GM18498 (cell line): ENCODE data around the gene TRMT2A.

Source experiments
- ATAC-seq: cut with Tn5 transposase; IDR thresholded peaks from one replicate; pipeline ENCODE4 v1.9.1; 2021; ENCODE audit warnings: mild to moderate bottlenecking, moderate library complexity; ENCODE audit not compliant: unreplicated experiment

Gene TRMT2A

DNA sequence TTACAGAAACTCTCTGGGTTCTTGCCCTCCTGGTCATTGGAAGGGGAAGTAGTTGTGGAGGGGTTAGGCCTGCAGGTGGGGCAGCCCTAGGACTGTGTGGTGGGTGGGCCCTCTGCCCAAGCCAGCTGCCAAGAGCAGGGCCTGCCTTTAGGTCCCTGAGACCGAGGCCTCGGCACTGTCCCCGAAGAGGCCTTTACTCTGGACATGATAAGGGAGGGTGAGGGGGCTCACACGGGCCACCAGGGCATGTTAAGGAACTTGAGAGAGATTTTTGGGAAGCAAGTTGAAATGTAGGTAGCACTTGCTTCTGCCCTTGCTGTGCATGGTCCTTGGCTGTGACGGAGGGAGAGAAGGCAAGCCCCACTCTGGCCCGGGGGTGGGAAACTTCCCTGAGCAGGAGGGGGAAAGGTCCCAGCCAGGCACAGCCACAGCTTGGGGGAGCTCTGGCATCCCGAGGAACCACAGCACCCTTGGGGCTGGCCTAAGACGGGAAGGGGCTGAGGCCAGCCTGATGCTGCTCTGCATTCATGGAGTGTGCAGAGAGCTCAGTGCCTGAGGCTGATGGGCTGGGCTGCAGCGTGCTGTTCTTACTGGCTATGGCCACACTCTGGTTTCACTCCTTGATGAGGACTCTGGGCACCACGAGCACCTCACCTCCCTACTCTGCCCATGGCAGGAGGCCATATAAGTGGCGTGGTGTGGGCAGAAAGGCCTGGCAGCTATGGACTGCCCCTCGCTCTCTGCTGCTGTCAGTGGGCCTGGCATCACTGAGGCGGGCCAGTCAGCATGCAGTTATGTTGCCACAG lies 8.9 kb downstream of the TRMT2A start:
- ATAC-seq, result no peak

DNA sequence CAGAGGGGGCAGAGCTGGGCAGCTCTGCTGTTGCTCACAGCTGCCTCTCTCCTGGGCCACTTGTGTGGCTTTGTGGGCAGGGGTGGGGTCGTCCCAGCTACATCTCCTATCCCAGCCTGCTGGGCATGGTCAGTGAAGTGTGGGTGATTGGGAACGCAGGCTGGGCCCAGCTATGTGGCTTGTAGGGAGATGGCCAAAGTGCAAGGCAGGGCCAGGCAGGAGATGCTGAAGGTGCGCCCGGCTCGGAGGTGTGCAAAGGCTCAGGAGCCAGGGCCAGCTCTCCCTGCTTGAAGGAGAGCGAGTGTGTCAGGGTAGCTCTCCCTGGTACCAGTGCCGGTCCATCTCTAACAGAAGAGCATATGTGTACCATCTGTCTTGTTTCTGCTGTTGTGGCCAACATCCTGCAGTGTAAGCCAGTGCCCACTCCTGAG lies 9.5 kb downstream of the TRMT2A start:
- ATAC-seq, result no peak

DNA sequence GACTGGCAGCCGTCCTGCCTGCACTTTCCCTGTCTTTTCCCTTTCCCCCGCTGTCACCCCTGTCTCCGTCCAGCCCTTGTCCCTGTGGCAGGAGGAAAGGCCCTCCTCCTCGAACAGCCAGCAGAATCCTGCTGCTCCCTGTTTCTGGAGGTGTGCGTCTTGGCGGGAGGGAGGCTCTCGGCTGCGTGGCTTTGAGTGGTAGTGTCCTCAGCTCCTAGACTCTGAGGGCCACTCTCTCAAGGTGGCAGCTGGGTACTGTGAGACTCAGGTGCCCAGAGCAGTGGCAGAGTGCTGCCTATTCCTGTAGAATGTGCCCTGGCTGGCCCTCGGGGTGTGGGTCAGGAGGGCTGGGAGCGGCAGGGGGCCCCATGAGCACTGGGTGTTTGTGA lies 10.2 kb downstream of the TRMT2A start:
- ATAC-seq, result no peak

DNA sequence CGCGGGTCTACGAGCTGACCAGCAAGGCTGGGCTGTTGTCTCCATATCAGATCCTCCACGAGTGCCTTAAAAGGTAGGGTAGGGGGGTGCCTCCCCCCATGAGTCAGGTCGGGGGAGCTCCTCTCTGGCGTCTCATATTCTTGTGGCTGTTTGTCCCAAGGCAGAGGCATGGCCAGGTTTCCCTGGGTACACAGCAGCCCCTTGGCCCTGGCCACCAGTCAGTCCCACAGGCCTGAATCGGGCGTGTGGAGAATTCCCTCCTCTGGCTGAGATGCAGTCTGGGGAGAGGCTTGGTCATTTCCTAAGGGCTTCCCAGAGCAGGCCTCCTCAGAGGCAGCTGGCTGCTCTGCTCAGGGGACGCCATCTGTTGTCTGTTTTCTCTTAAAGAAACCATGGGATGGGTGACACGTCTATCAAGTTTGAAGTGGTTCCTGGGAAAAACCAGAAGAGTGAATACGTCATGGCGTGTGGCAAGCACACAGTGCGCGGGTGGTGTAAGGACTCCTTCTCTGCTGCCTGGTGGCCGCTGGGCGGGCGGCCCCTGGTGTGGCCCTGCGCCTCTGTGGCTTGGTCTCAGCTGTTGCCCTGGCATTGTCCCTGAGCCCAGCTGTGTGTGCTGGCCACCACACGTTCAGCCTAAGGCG lies 10.7 kb downstream of the TRMT2A start:
- ATAC-seq, result no peak

DNA sequence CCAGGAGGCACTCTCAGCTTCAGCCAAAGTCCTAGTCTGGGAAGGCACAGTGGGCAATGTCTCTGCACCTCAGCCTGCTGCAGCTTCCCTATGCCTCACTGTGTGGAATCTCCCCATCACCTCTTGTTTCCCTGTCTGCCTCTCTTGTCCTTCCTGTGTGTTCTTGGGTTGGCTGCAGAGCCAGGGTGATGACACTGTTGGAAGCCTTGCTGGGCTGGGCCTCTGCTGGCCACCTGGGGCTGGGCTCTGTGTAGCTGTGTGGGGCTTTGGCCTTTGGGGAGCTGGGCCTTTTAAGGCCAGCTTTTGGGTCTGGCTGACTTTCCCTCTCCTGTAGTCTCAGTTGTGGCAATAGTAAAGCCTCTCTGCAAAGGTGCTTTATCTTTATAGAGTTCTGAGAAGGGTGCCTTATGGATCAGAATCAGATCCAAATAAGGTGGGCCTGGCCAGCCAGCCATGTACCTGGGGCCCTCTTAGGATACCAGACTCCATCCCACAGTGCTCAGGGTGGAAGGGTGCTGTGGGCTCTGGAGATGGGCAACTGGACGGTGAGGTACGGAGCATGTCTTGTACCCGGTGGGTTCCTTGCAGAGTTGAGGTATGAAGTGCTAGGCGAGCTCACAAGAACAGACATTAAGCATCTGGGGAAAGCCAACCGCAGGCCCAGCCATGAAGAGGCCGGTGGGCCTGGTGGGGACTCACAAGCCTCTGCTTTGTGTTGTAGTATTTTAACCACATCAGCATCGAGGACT lies 11.4 kb downstream of the TRMT2A start:
- ATAC-seq, result no peak

DNA sequence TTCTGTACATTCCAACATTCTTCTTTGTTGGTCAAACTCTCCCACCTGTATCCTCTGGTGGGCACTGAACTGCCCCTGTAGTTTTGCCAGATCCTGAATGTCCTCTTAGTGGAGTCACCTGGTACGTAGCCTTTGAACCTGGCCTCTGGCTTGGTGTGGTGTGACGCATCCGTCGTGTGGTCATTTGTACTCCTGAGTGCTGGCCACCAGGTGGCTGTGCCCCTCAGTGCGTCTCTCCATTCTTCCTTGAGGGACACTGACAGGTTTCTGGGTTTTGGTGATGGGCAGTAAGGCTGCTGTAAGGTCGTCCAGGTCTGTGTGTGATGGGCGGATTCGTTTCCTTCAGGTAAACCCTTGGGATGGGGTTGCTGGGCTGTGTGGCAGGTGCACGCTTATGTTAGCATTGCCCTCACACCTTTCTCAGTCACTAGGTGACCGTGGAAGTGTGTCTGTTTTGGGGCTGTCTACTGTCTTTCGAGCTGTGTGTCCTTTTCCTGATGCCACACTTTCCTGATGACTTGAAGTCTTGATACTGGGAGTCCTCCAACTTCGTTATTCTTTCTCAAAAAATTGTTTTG lies 14.7 kb downstream of the TRMT2A start:
- no peak for ATAC-seq

DNA sequence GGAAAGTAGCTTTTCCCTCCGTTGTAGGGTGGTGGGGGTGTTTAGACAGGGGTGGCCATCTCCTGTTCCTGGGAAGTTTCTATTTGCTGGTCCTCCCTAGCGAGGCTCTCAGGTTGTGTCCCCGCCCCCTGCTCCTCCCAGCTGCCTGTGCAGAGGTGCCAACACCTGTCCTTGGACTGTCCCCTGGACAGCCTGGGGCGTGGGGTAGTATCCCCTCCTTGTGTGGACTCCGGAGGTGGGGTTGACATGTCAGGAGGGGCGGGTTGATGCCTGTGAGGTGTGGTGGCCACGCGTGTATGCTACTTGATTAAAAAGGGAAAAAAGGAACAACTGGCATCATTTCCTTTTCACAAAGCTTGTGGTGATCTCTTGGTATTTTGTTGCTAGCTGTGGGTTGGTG lies 15.4 kb downstream of the TRMT2A start:
- ATAC-seq, result no peak

DNA sequence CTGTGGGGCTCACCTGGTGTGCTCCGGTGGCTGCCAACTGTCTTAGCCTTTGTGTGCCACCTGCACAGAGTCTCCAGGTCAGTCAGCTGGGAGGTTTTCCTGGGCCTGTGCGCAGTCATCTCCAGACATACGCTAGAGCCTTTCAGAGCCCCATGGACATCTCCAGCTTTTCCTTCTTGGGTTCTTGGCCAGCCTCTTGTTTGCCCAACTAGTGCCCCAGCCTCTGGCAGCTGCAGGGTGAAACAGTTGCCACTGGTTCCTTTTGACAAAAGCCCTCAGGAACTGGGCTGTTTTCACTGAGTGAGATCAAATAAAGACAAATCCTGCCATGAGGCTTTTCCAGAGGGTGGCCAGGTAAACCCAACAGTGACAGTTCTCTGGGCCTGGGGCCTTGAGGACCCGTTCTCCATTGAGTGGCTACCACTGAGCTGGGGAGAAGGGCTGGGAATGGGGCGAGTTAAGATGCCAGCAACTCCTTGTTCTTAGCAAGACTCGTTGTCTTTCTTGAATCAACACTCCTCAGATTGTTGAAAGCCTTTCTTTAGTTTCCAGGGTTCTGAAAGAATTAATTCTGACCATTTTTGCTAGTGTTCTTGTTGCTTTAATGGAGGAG lies 17.8 kb downstream of the TRMT2A start:
- no peak for ATAC-seq

DNA sequence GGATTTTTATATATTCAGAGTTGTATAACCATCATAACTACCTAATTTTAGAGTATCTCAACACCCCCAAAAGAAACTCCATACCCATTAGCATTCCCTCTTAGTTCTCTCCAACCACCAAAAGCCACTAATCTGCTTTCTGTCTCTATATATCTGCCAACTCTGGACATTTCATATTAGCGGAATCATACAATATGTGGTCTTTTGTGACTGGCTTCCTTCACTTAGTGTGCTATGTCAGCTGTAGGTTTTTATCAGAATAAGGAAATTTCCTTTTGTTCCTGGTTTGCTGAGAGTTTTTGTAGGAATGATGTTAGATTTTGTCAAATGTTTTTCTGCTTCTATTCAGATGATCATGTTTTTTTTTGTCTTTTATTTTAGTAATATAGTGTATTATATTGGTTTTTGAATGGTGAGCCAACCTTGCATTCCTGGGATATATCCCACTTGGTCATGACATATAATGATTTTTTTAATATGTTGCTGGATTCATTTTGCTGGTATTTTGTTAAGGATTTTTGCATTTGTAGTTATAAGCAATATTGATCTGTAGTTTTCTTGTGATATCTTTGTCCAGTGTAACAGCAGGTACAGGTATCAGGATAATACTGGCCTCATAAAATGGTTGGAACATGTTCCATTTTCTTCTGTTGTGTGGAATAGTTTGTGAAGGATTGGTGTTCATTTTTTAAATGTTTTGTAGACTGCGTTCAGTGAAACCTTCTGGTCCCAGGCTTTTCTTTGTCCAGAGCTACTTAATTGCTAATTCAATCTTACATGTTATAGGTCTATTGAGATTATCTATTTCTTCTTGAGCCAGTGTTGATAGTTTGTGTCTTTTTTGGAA lies 20.2 kb downstream of the TRMT2A start:
- no peak for ATAC-seq

DNA sequence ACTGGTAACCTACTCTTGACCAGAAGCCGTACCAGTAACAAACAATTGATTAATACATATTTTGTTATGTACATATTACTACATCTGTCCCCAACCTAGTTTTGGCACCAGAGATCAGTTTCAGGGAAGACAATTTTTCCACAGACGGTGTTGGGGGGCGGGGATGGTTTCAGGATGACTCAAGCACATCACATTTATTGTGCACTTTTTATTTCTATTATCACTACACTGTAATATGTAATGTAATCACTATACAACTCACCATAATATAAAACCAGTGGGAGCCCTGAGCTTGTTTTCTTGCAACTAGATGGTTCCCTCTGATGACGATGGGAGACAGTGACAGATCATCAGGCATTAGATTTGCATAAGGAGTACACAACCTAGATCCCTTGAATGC lies 21.5 kb downstream of the TRMT2A start:
- ATAC-seq, result no peak

DNA sequence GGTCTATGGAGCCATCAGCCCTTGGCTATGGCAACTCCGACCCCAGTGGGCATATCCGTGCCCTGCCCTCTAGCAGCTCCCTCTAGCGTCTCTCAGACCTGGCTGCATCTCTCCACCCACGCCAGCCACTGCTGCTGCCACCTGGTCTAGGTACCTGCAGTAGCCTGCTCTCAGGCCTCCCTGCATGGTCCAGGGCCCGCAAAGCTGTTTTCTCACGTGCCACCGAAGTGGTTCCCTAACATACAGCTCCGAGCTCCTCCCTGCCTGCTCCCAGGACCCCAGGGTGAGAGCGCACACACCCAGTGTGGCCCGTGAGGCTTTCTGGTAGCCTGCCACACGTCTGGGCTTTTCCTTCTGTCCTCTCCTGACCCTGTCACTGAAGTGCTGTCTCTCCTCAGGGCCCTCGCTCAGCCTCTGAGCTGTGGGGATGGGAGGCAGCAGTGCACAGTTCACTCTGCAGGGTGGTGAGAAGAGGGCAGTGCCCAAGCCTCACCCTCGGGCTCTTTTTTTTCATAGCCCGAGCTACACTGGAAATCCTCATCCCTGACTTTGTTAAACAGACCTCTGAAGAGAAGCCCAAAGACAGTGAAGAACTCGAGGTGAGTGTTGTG lies 22.7 kb downstream of the TRMT2A start:
- no peak for ATAC-seq

DNA sequence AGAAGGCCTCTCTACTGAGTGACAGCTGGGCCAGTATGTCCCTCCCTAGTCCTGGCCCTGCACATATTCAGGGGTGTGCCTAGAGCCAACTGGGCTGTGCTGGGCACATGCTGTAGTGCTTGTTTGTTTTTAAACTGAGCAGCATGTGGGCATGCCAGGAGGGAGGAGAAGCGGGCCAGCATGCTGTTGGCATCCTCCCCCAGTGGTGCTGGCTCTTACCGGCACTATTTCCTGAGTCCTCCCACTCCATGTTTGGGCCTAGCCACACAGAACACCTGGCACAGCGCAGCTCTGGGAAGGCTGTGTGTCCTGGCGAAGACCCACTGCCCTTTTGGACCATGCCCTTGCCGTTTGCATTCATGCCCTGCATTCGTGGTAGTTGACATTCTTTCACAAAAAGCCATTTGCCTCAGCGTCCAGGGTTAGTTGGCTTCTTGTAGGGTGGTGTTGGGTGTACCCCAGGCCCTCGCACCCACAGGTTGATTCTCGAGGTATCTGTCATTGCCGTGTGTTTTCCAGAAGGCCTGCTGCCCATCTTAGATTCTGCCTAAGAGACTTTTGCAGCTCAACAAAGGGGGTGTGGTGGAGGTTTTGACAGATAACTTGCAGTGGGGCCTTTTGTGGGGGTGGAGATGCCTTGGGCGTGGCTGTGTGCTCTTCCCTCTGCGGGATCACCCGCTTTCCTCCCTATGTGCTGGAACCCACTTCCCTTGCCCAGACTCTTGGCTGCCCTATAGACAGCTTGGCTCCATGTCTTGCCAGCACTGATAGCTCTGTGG lies 23.4 kb downstream of the TRMT2A start:
- ATAC-seq, result no peak

DNA sequence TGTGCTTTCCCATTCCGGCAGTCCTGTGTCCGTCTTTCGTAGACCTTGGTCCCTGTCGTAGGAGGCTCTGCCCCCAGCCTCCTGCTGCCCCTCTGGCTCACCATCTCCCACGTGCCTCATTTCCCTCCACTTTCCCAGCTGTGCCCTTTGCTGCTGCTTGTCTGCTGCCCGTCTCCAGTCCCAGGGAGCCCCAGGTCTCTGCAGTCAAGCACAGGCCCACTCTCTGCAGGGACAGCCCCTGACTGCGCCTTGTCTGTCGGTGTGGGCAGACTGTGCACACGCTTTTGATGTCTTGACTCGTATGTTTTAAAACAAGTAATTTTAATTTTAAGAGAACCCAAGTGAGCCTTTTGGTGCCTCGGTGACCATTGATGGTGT lies 24.6 kb downstream of the TRMT2A start:
- ATAC-seq, result no peak

DNA sequence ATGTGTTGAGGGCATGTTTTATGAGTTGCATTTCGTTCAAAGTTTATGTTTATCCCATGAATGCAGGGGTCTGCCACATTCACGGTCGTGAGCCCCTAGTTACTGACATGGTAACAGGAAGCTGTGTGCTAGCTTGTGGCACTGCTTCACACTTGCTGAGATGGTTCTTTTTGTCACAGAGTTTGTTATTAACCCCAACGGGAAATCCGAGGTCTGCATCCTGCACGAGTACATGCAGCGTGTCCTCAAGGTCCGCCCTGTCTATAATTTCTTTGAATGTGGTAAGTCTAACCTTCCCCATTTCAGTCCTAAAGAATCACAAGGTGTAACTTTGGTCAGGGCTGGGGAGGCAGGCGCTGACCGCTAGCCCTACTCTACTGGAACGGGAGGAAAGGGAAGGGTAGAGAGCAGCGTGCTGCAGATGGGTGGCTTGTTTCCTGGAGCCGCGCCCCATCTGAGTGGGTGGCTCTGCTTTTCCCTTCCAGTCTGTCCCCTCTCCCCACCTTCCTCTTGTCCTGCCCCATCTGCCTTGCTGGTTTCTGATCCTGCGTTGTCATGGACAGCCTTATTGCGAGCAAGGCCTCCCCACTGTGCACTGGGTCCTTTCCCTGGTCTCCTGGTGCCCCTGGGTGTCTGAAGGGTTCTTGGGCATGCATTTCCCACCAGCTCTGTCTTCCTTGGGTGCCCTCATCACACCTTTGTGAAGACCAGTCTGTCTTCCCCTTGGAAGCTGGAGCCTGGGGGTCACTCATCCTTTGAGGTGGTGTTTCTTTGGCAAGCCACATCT lies 25.1 kb downstream of the TRMT2A start:
- no peak for ATAC-seq

DNA sequence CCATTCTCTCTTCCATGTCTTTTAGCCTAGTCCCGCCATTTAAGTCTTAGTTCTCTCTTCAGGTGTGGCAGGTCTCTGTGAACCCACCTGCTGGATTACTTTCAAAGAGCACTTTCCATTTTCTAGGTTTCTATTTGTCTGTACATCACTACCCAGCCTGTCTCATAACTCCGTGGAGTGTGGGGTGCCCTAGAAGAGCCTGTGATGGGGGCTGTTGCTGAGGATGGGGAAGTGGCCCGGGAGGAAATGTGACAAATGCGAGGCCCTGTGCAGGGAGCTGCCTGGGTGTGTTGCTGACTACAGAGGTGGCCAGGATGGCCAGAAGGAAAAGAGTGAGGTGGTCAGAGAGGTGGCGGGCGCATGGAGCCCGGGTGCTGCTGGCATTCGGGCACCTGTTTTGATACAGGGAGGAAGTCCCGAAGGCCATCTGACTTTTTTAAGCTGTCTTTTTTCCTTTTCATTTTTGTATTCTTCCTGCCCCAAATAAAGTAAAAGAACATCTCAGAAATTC lies 26.2 kb downstream of the TRMT2A start:
- no peak for ATAC-seq

DNA sequence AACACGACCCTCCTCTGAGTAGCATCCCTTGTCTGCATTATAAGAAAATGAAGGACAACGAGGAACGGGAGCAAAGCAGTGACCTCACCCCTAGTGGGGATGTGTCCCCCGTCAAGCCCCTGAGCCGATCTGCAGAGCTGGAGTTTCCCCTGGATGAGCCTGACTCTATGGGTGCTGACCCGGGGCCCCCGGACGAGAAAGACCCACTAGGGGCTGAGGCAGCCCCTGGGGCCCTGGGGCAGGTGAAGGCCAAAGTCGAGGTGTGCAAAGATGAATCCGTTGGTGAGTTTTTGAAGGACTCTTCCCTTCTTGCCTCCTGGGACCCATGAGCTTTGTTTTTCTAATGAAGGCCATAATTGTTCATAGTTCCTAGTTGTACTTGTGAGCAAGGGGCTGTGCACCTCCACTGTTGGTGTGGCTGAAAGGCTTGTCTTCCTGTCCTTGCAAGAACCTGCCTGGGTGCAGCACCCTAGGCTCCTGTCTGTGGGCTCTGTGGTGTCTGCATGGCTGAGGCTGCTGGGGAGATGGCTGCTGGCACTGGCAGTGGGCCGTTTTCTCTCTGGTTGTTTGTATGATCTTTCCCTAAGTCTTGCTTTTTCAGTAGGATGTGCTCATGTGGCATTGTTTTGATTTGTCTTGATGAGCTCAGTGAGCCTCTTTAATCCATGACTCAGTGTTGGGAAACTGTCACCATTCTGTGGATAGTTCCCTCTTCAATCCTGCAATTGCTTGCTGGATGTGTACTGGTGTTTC lies 26.9 kb downstream of the TRMT2A start:
- no peak for ATAC-seq

DNA sequence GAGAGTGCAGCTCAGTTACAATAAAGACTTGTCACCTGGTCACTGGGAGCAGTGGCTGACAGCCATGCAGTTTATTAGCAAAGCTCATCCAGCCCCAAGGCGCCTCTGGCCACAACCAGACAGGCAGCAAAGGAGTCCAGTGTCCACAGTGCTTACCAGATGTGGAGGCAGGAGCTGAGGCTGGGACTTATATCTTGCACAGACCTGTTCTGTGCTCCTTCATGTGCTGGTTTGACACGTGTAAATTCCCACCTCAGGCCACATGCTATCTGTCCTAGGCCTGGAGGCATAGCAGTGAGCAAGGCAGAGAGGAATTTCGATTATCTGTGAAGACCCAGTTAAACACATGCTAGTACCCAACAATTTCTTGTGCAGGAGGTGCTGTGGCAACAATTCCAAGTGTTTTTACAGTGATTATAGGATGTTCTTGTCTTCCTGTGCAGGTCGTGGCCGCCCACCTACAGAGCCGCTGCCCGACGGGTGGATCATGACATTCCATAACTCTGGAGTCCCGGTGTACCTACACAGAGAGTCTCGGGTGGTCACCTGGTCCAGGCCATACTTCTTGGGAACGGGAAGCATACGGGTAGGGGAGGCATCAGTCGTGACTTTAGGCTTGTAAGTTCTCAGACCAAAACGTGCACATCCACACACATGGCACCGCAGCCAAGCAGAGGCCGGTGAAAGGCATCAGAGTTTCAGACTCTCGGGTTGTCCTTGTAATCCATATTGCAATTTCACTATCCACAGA lies 27.6 kb downstream of the TRMT2A start:
- no peak for ATAC-seq
